ENCODE measurements around the gene SLCO2A1. TPM values are rescaled to one million over a fixed set of nuclear protein-coding genes. Genes with fewer than 3 reads are reported as not detected.
"Not testable (repeated sequence)": the region's sequence is repeated elsewhere in the genome, so short reads cannot be mapped to it uniquely, and the experiment has no call there.

Gene SLCO2A1
- total RNA-seq, 1 donor, result 0.36 TPM

- Histone ChIP-seq H4K20me1 (ENCODE audit: insufficient read depth, low read length) (no peaks in the 10 kb centered on the region), H3K4me3 (ENCODE audit: insufficient read depth, low read length) (no peak overlapping the region), H3K79me2 (ENCODE audit: insufficient read depth, low read length) (no peaks in the 10 kb centered on the region), H3K4me1 (ENCODE audit: insufficient read depth, low read length) (peaks cover 24% of the 10 kb centered on the region), H3K4me2 (ENCODE audit: insufficient read depth, low read length) (no peak overlapping the region), H3K27me3 (ENCODE audit: insufficient read depth, low read length) (no peaks in the 10 kb centered on the region), H3K27ac (ENCODE audit: low read depth, low read length) (no peak overlapping the region), H3K36me3 (ENCODE audit: insufficient read depth, low read length) (no peaks in the 10 kb centered on the region), H2AFZ (ENCODE audit: low read length) (no peak overlapping the region), H3K9me3 (ENCODE audit: low read depth, low read length) (no peaks in the 10 kb centered on the region)
- TF ChIP-seq, protein P1, sequence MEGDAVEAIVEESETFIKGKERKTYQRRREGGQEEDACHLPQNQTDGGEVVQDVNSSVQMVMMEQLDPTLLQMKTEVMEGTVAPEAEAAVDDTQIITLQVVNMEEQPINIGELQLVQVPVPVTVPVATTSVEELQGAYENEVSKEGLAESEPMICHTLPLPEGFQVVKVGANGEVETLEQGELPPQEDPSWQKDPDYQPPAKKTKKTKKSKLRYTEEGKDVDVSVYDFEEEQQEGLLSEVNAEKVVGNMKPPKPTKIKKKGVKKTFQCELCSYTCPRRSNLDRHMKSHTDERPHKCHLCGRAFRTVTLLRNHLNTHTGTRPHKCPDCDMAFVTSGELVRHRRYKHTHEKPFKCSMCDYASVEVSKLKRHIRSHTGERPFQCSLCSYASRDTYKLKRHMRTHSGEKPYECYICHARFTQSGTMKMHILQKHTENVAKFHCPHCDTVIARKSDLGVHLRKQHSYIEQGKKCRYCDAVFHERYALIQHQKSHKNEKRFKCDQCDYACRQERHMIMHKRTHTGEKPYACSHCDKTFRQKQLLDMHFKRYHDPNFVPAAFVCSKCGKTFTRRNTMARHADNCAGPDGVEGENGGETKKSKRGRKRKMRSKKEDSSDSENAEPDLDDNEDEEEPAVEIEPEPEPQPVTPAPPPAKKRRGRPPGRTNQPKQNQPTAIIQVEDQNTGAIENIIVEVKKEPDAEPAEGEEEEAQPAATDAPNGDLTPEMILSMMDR (IDR thresholded peaks at IDR 0.05; ENCODE audit: extremely low read depth, low read depth, low read length), result no peak
- no peak for DNase-seq (ENCODE audit: insufficient read length, low spot score, missing footprints)
Observed at GRCh38 chr3:134074001-134074789, 44.5 kb upstream of the SLCO2A1 start.

DNA sequence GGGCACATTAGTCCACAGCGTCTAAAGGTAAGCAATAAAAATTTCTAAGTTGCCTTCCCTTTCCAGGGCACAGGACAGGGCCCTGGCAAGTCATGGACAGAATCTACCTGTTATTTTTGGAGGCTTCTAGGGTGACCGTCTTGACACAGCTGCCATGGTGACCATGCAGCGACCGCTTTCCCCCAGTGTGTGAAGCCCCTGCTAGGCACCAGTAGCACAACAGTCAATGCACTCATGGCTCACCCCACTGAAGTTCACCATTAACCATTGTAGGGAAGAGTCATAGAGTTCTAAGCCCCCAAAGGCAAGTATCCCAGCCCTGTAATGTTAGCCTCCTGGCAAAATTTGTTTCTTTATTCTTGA lies 43.8 kb upstream of the SLCO2A1 start:
- H3K79me2 ChIP-seq (ENCODE audit: insufficient read depth, low read length), result no peaks in the 10 kb centered on the region
- H3K27ac ChIP-seq (ENCODE audit: low read depth, low read length), result no peak overlapping the region
- no peak for DNase-seq (ENCODE audit: insufficient read length, low spot score, missing footprints)
- no peaks in the 10 kb centered on the region for H3K9me3 ChIP-seq (ENCODE audit: low read depth, low read length)
- H3K4me2 ChIP-seq (ENCODE audit: insufficient read depth, low read length), result no peak overlapping the region
- no peaks in the 10 kb centered on the region for H3K36me3 ChIP-seq (ENCODE audit: insufficient read depth, low read length)
- H3K4me3 ChIP-seq (ENCODE audit: insufficient read depth, low read length), result no peak overlapping the region
- H2AFZ ChIP-seq (ENCODE audit: low read length), result no peak overlapping the region
- no peaks in the 10 kb centered on the region for H3K27me3 ChIP-seq (ENCODE audit: insufficient read depth, low read length)
- peaks cover 18% of the 10 kb centered on the region for H3K4me1 ChIP-seq (ENCODE audit: insufficient read depth, low read length)
- no peaks in the 10 kb centered on the region for H4K20me1 ChIP-seq (ENCODE audit: insufficient read depth, low read length)
- TF ChIP-seq, protein P1 (IDR thresholded peaks at IDR 0.05; ENCODE audit: extremely low read depth, low read depth, low read length), result no peak

DNA sequence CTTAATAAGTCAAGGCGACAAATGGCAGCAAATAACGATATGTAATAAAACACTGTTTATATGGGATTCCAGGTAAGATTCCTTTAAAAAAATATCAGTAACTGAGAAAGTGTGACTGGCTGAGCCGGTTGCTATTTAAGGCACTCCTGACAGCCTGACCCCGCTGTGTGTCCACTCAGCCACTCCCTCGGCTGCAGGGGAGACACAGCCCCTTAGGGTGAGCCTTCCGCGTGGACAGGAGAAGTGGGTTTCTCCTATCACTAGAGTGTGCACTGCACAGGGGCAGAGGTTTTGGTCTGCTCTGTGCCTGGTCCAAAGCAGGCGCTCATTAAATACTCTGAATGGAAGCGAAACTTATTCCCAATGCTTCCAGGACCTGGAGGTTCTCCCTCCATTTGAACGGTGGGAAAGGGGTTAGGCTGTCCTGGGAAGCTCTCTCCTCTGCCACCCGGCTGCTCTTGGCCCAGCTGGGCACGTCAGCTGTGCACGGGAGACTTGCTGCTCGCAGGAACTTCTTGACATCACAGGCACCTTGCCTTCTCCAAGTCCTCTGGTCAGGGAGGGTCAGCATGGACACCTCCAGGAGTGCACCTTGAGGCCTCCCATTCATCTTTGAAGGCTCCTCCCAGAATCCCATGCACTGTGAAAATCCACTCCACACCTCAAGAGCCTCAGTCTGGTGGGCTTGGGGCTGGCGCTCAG lies 43.3 kb upstream of the SLCO2A1 start:
- no peaks in the 10 kb centered on the region for H4K20me1 ChIP-seq (ENCODE audit: insufficient read depth, low read length)
- no peaks in the 10 kb centered on the region for H3K27me3 ChIP-seq (ENCODE audit: insufficient read depth, low read length)
- no peaks in the 10 kb centered on the region for H3K36me3 ChIP-seq (ENCODE audit: insufficient read depth, low read length)
- H3K4me1 ChIP-seq (ENCODE audit: insufficient read depth, low read length), result peaks cover 13% of the 10 kb centered on the region
- H3K79me2 ChIP-seq (ENCODE audit: insufficient read depth, low read length), result no peaks in the 10 kb centered on the region
- TF ChIP-seq, protein P1 (IDR thresholded peaks at IDR 0.05; ENCODE audit: extremely low read depth, low read depth, low read length), result no peak
- no peak overlapping the region for H3K4me2 ChIP-seq (ENCODE audit: insufficient read depth, low read length)
- DNase-seq (ENCODE audit: insufficient read length, low spot score, missing footprints), result no peak
- no peak overlapping the region for H3K27ac ChIP-seq (ENCODE audit: low read depth, low read length)
- H3K4me3 ChIP-seq (ENCODE audit: insufficient read depth, low read length), result no peak overlapping the region
- no peak overlapping the region for H2AFZ ChIP-seq (ENCODE audit: low read length)
- H3K9me3 ChIP-seq (ENCODE audit: low read depth, low read length), result no peaks in the 10 kb centered on the region

GRCh38 chr3:134070281-134070680 lies 40.6 kb upstream of the SLCO2A1 start:
- H3K36me3 ChIP-seq (ENCODE audit: insufficient read depth, low read length); H3K27me3 ChIP-seq (ENCODE audit: insufficient read depth, low read length); H2AFZ ChIP-seq (ENCODE audit: low read length); DNase-seq (ENCODE audit: insufficient read length, low spot score, missing footprints); H3K79me2 ChIP-seq (ENCODE audit: insufficient read depth, low read length); H4K20me1 ChIP-seq (ENCODE audit: insufficient read depth, low read length); H3K27ac ChIP-seq (ENCODE audit: low read depth, low read length); H3K4me1 ChIP-seq (ENCODE audit: insufficient read depth, low read length); H3K4me3 ChIP-seq (ENCODE audit: insufficient read depth, low read length); H3K4me2 ChIP-seq (ENCODE audit: insufficient read depth, low read length); H3K9me3 ChIP-seq (ENCODE audit: low read depth, low read length): not testable (repeated sequence)

All from osteoblast (primary cell).